ENCODE data around the gene FBXL7. TPM values are rescaled to one million over a fixed set of nuclear protein-coding genes. Genes with fewer than 3 reads are reported as not detected.

Gene FBXL7
- total and polyA plus RNA-seq, 5 experiments from 2014 or later, result not detected

DNA sequence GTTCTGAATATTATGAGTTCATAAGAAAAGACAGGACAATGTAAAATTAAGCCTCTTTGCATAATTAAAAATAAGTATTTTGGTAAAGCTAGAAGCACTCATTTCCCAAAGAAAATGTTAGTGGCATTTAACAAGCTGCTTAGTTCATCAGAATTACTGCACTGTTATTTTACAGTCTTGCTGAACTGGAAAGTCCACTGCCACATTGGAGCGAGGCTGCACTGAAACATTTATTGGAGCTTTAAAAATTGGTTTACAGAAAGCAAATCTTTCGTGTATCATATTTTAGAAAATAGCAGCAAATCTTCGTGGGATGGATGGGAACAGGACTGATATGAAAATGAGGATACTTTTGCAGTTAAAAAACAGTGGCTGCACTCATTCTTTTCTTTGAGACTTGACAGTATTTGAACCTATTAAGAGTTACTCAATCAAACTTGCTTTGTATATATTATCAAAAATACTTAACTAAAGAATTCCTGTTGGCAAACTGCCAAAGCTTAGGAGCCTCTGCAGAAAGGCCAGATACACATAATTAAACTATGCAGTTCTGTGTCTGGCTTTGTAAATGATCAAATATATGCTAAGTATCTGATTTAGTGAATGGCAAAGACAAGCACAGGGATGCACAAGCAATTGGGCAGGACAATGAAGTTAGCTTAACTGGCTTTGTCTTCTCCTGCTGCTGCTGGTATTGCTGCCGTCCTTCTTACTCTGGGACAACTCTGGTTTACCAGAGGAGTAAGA is 16.5 kb upstream of the FBXL7 start:
- POLR2A ChIA-PET, result no interaction called here
- no peak for ATAC-seq

DNA sequence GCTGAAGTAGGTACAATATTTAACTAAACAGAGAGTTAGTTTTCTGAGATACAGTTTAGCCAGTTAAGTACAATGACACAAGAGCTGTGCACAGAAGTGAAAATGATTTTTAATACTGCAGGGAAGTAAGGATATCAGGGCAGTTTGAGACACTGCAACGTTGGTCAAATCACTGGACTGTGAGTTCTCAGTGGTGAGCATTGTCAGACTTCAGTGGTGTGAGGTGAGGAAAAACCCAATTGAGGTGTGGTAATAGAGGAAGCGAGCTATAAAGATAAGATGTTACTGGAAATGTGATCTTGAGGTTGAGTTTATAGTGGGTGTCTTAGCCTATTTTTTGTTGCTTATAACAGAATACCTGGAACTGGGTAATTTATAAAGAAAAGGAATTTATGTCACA is 12.8 kb upstream of the FBXL7 start:
- no peak overlapping the region for H3K27ac Mint-ChIP-seq
- no peaks in the 10 kb centered on the region for H3K4me1 Mint-ChIP-seq
- H3K36me3 Mint-ChIP-seq, result no peaks in the 10 kb centered on the region
- no peaks in the 10 kb centered on the region for H3K27me3 Mint-ChIP-seq
- H3K9me3 Mint-ChIP-seq, result peaks cover 0 to 15% (median 5%) of the 10 kb centered on the region in 9 donors
- ATAC-seq (no peak), DNase-seq (no peak)
- H3K4me3 Mint-ChIP-seq, result no peak overlapping the region
- POLR2A ChIA-PET, result no interaction called here

More for the DNA sequence above, 16.5 kb upstream of the FBXL7 start:
- H3K36me3 Mint-ChIP-seq, result no peaks in the 10 kb centered on the region
- H3K27me3 Mint-ChIP-seq, result peaks cover 0 to 2% (median 0%) of the 10 kb centered on the region in 5 donors
- no peak for DNase-seq
- no peak overlapping the region for H3K4me3 Mint-ChIP-seq
- H3K9me3 Mint-ChIP-seq, result peaks cover 0 to 7% (median 2%) of the 10 kb centered on the region in 9 donors
- H3K27ac Mint-ChIP-seq, result no peak overlapping the region
- H3K4me1 Mint-ChIP-seq, result no peaks in the 10 kb centered on the region

DNA sequence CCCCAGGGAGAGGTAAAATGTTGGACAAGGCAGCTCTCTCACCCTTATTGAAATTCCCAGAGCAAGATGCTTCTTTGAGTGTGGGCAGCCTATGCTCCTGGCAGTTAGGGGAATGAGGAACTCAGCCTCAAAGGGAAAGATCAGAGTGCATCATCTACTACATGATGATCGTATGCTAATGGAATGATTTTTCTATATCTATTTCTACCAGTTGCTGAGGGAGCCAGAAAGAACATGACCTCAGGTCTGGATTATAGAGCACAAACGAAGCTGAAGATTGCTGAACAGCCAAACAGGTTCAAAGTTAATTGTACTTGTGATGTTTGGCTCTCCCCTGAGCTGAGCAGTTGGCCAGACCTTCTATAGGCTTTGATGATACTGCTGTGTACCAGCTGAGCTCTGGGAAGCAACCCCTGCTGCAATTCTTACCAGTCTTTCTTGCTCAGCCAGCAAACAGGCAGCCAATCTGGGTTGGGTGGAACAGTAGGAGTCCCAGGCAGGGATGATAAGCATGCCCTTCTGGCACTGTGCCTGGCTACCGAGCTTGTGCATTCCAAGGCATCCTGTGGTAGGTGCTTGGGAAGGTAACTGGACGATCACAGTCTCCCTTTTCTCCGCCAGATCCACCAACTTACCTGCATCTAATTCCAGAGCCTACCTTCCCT is 10.3 kb upstream of the FBXL7 start:
- Mint-ChIP-seq H3K9me3 (peaks cover 0 to 25% (median 5%) of the 10 kb centered on the region in 9 donors), H3K4me1 (no peaks in the 10 kb centered on the region), H3K27ac (no peak overlapping the region), H3K4me3 (no peak overlapping the region), H3K36me3 (no peaks in the 10 kb centered on the region), H3K27me3 (no peaks in the 10 kb centered on the region)
- POLR2A ChIA-PET, result no interaction called here
- DNase-seq (no peak), ATAC-seq (no peak)

DNA sequence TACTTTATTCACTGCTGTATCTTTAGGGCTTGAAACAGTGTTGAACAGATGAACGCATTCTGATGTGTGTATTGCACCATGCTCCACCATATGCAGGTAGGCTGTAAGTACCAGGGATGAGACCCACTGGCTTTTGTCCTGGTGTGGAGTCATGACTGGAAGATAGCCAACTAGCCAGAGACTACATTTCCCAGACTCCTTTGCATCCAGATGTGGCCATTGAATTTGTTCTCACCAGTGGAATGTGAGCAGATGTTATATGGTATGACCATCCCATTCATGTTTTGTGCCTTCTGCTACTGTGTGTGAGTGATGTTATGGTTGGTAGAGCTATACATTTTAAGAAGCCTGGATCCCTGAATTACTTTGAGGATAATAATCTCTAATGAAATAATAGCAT is 7.4 kb upstream of the FBXL7 start:
- no peak for DNase-seq
- peaks cover 1 to 25% (median 5%) of the 10 kb centered on the region in 9 donors for H3K9me3 Mint-ChIP-seq
- H3K4me1 Mint-ChIP-seq, result no peaks in the 10 kb centered on the region
- H3K27ac Mint-ChIP-seq, result no peak overlapping the region
- POLR2A ChIA-PET, result no interaction called here
- H3K27me3 Mint-ChIP-seq, result peaks cover 0 to 3% (median 0%) of the 10 kb centered on the region in 5 donors
- H3K36me3 Mint-ChIP-seq, result no peaks in the 10 kb centered on the region
- ATAC-seq, result no peak
- H3K4me3 Mint-ChIP-seq, result no peak overlapping the region

DNA sequence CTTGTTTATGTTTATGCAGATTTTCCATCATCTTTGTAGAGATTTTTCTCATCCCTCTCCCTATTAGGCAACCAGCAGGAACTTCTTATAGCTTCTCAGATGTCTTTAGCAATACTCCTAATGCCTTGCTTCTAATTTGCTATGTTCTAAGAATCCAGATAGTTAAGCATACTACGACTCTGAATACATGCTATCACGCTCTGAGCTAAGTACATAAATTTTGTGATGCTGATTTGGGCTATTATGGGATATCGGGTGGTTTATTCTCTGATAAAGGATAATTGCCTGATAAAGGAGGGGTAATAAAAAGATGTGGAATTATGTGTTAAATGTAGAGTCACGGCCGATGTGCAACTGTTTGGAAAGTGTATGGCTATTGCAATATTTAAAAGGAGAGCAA is 6.5 kb upstream of the FBXL7 start:
- Mint-ChIP-seq H3K27me3 (peaks cover 7 to 8% (median 8%) of the 10 kb centered on the region in 5 donors), H3K9me3 (peaks cover 1 to 28% (median 7%) of the 10 kb centered on the region in 9 donors), H3K4me3 (no peak overlapping the region), H3K4me1 (no peaks in the 10 kb centered on the region), H3K27ac (no peak overlapping the region), H3K36me3 (peaks cover 0 to 3% (median 0%) of the 10 kb centered on the region in 3 donors)
- DNase-seq (no peak), ATAC-seq (no peak)
- POLR2A ChIA-PET, result no interaction called here

DNA sequence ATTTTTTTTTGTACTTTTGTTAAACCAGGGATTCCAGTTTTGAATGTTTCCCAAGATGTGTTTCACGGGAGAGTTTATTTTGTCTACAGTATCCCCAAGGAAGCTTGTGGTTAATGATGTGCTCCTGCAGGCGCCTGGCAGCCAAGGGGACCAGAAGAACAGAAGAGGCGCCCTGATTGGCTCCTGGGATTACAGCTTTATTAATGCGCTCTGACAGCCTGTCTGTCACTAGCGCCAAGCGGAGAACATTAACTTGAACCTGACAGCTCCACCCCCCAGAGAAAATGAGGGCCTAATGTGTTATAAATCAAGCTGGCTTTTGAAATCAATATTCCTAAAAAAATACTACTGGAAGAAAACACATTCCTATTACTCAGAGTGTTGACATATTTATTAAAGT is 5.0 kb upstream of the FBXL7 start:
- ATAC-seq (no peak), DNase-seq (no peak)
- Mint-ChIP-seq H3K4me1 (no peaks in the 10 kb centered on the region), H3K36me3 (peaks cover 0 to 3% (median 0%) of the 10 kb centered on the region in 3 donors), H3K27ac (no peak overlapping the region), H3K4me3 (no peak overlapping the region), H3K27me3 (peaks cover 10 to 23% (median 16%) of the 10 kb centered on the region in 5 donors), H3K9me3 (peaks cover under 1 to 31% (median 7%) of the 10 kb centered on the region in 9 donors)
- POLR2A ChIA-PET, result no interaction called here

DNA sequence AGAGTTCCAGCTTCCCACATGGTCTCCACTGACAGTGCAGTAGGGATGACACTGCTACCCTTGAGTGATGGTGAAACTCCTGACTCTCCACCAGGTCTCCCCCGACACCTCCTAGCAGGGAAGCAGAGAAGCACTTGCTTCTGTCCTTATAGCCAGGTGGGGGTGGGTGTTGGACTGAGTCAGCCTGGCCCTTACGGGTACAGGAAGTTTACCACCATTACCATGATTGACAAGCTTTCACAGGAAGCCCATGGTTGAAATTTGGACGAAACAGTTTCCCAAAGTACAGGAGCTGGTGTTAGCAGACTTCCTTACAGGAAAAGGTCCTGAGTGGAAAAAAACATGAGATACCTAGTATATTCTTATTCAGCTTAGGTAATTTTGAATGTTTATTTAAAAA is 3.1 kb upstream of the FBXL7 start:
- Mint-ChIP-seq H3K4me1 (peaks cover 0 to 2% (median 0%) of the 10 kb centered on the region in 4 donors), H3K27me3 (peaks cover 17 to 38% (median 28%) of the 10 kb centered on the region in 5 donors), H3K9me3 (peaks cover 0 to 29% (median 12%) of the 10 kb centered on the region in 9 donors), H3K36me3 (peaks cover 0 to 3% (median 3%) of the 10 kb centered on the region in 3 donors), H3K4me3 (no peak overlapping the region), H3K27ac (no peak overlapping the region)
- ATAC-seq (no peak), DNase-seq (no peak)
- POLR2A ChIA-PET, result no interaction called here

DNA sequence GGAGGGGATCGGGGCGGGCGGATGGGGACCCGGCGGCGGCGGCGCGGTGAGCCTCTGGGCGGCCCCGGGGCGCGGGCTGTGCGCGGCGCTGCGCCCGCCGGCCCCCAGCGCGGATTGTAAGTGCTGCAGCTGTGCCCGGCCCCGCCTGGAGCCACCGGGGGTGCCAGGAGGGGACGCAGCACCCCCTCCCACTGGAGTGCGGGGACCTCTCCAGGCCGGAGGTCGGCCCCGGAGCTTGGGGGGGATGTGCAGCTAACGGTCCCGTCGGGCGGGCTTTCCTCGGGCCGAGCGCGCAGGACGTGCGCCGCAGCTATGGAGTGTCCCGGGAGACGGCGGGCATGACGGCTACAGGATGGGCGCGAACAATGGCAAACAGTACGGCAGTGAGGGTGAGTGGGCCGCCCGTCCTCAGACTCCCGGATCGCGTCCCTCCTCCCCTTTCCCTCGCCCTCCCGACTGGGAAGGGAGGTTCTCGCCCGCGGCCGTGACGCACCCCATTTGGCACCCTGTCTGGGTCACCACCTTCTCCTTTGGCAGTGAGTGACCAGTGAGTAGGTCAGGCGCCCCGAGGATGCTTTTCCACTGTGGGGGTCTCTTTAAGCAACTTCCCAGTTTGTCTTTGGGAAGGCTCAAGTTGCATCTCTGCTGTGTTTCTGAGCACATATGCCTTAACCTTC is 483 bp downstream of the FBXL7 start:
- POLR2A ChIA-PET, result no interaction called here
- peaks cover 24 to 54% (median 42%) of the 10 kb centered on the region in 5 donors for H3K27me3 Mint-ChIP-seq
- H3K4me3 Mint-ChIP-seq, result no peak overlapping the region
- DNase-seq, result no peak
- peaks cover 0 to 2% (median 0%) of the 10 kb centered on the region in 4 donors for H3K4me1 Mint-ChIP-seq
- H3K27ac Mint-ChIP-seq, result no peak overlapping the region
- no peak for ATAC-seq
- H3K9me3 Mint-ChIP-seq, result peaks cover 0 to 13% (median 7%) of the 10 kb centered on the region in 9 donors
- H3K36me3 Mint-ChIP-seq, result peaks cover 0 to 12% (median 3%) of the 10 kb centered on the region in 3 donors

DNA sequence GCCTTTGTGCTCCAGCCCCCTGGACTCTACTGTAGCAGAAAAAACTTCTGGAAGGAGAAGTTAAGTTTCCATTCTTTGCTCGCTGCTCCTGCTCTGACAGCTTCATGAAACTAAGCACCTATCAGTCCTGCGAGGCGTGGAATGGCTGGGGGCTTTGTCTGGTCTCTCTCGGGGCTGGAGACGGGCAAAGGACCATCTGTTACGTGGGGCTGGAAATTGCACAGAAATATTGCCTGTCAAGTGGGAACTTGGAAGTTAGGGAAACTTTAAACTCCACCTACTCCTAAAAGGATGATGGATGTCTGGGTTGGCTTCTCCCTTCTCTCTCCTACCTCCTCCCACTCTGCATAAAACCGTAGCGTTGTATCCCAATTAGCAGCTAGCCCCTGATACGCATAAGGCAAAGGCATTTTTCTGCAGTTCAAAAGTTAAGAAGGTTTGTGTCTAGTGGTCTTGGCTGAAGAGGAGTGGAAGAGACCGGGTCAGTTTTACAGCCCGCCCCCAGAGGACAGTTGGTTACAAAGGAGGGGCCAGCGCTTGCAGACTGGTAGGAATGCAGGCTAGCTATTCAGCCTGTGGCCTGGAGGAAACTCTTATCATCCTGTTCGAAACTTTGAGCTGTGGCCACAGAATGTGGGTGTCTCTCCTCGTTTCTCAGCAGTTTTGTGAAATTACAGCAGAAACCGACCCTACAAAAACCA is 1.3 kb downstream of the FBXL7 start:
- ATAC-seq (no peak), DNase-seq (no peak)
- H3K27ac Mint-ChIP-seq, result peak overlapping the region in 1 of 10 donors; percentile 25
- POLR2A ChIA-PET, result no interaction called here
- H3K27me3 Mint-ChIP-seq, result peaks cover 22 to 54% (median 42%) of the 10 kb centered on the region in 5 donors
- peaks cover 0 to 2% (median 0%) of the 10 kb centered on the region in 4 donors for H3K4me1 Mint-ChIP-seq
- H3K4me3 Mint-ChIP-seq, result no peak overlapping the region
- H3K36me3 Mint-ChIP-seq, result peaks cover 0 to 12% (median 3%) of the 10 kb centered on the region in 3 donors
- peaks cover 0 to 13% (median 5%) of the 10 kb centered on the region in 9 donors for H3K9me3 Mint-ChIP-seq

DNA sequence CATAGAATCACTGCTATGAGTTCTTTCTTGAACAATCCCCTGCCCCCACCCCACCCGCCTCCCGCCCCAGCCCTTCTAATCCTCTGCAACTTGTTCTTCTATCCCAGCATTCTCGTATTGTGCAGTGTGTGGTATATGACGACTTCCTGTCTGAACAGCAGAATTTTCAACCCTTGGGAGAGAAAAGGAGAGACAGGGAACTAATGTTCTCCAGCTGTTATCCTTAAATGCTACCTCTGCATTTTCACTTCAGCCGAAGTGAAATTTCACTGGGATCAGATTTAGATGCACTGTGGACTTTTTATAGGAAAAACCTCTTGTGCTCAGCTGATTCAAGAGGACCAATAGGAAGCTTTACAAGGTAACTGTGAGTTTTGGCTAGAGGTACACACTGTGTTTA is 2.2 kb downstream of the FBXL7 start:
- ATAC-seq (no peak), DNase-seq (no peak)
- H3K36me3 Mint-ChIP-seq, result peaks cover 0 to 12% (median 3%) of the 10 kb centered on the region in 3 donors
- H3K9me3 Mint-ChIP-seq, result peaks cover 0 to 18% (median 5%) of the 10 kb centered on the region in 9 donors
- no peak overlapping the region for H3K27ac Mint-ChIP-seq
- no peak overlapping the region for H3K4me3 Mint-ChIP-seq
- H3K27me3 Mint-ChIP-seq, result peaks cover 22 to 54% (median 42%) of the 10 kb centered on the region in 5 donors
- H3K4me1 Mint-ChIP-seq, result peaks cover 0 to 2% (median 0%) of the 10 kb centered on the region in 4 donors
- POLR2A ChIA-PET, result no interaction called here

DNA sequence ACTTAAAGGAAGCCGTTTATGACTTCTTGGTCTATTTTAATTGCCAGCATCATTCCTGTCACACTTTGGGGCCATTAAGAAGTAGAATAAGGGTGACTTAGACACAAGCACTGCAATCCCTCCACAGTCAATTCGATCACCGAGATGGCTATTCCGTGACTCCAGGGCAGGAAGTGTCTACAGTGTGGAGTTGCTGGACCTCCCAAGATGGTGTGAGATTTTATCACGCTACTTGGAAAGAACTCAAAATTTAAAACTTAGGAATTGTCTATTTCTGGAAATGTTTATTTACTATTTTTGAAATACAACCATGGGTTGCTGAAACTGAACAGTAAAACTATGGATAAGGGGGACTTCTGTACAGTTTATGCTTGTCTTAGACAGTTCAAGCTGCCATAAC is 6.2 kb downstream of the FBXL7 start:
- Mint-ChIP-seq H3K4me1 (no peaks in the 10 kb centered on the region), H3K36me3 (peaks cover 0 to 9% (median 0%) of the 10 kb centered on the region in 3 donors), H3K9me3 (peaks cover 0 to 12% (median 5%) of the 10 kb centered on the region in 9 donors), H3K27ac (no peak overlapping the region), H3K4me3 (no peak overlapping the region), H3K27me3 (peaks cover 11 to 24% (median 20%) of the 10 kb centered on the region in 5 donors)
- DNase-seq, result no peak
- POLR2A ChIA-PET, result no interaction called here
- no peak for ATAC-seq

DNA sequence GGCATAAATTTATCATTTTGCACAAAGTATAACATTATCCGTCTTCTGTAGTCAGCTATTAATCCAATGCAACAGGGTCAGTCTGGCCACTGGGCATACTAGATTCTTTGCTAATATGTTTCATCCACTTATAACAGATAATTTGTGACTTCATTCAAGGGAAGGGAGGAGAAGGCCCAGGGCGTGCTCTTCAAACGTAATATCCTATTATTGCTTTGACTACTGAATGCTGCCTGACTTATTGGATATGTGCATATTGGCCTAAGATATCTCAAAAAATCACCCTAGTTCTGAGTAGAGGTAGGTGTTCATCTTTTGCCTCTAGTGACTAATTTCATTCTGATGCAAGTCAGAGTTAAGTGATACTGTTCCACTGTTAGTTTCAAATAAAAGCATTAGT is 6.9 kb downstream of the FBXL7 start:
- Mint-ChIP-seq H3K9me3 (peaks cover 0 to 12% (median 2%) of the 10 kb centered on the region in 9 donors), H3K27ac (no peak overlapping the region), H3K27me3 (peaks cover 6 to 18% (median 14%) of the 10 kb centered on the region in 5 donors), H3K36me3 (peaks cover 0 to 9% (median 0%) of the 10 kb centered on the region in 3 donors), H3K4me3 (no peak overlapping the region), H3K4me1 (no peaks in the 10 kb centered on the region)
- DNase-seq, result no peak
- no peak for ATAC-seq
- POLR2A ChIA-PET, result no interaction called here
